Mesodermal cell (in vitro differentiated cells): Measurements from ENCODE around the gene SLC4A7. TPM values are rescaled to one million over a fixed set of nuclear protein-coding genes. Genes with fewer than 3 reads are reported as not detected.
"Not testable (repeated sequence)": the region's sequence is repeated elsewhere in the genome, so short reads cannot be mapped to it uniquely, and the experiment has no call there.

Experiments used
- H3K27ac ChIP-seq: 2 replicates; pipeline ENCODE4 v1.7.0; 2013; ENCODE audit warnings: mild to moderate bottlenecking, low read depth, low read length, moderate library complexity; ENCODE audit not compliant: severe bottlenecking
- H3K36me3 ChIP-seq: 2 replicates; pipeline ENCODE4 v1.7.1; 2013; ENCODE audit warnings: mild to moderate bottlenecking, low read length, moderate library complexity; ENCODE audit not compliant: control insufficient read depth, insufficient read depth
- H3K4me1 ChIP-seq: one replicate; pipeline ENCODE4 v1.7.1; 2013; ENCODE audit warnings: mild to moderate bottlenecking, low read length; ENCODE audit not compliant: insufficient read depth, control insufficient read depth, poor library complexity, severe bottlenecking
- H3K4me3 ChIP-seq: 2 replicates; pipeline ENCODE4 v1.7.0; 2013; ENCODE audit warnings: low read length, control low read depth, mild to moderate bottlenecking; ENCODE audit not compliant: insufficient read depth, poor library complexity, severe bottlenecking; ENCODE audit errors: extremely low read depth
- H3K9me3 ChIP-seq: 2 replicates; pipeline ENCODE4 v1.7.1; 2013; ENCODE audit warnings: mild to moderate bottlenecking, low read length, moderate library complexity; ENCODE audit not compliant: control insufficient read depth
- WGBS, 2 experiments: methylation state at CpG; one replicate each; pipeline ENCODE4 v1.1.5; 2013; ENCODE audit warnings: missing lambda C conversion rate in 2 of 2; ENCODE audit not compliant: insufficient coverage in 2 of 2; 5-methylcytosine and 5-hydroxymethylcytosine counted together
- polyA plus RNA-seq, 2 experiments: library from polyadenylated mRNA; stranded (reverse); fragments of 50-300 nt; gene quantifications; one replicate each; pipeline ENCODE4 v1.2.3, GENCODE V29; 2013

Gene SLC4A7
- 54.5 TPM for polyA plus RNA-seq (2013, experiment 1 of 2)
- 46.3 TPM for polyA plus RNA-seq (2013, experiment 2 of 2)

GRCh38 chr3:27484015-27484844 is at the start of gene SLC4A7:
SLC4A7 (minus strand) TSS chr3:27484384; CDS start chr3:27484126, 258 bp downstream.
- Histone ChIP-seq H3K4me1 (no peaks in the 10 kb centered on the region), H3K27ac (peak within 1 kb of the TSS; percentile 93), H3K9me3 (no peaks in the 10 kb centered on the region), H3K36me3 (peaks cover under 1% of the 10 kb centered on the region), H3K4me3 (peak within 1 kb of the TSS; percentile 92)
- 0% methylated on average over 70 to 77 of the region's 100 CpGs for WGBS, 2 experiments

GRCh38 chr3:27533261-27533607 is 49.0 kb upstream of the SLC4A7 start:
- H3K4me3 ChIP-seq = no peak overlapping the region
- peak overlapping the region; percentile 91 for H3K27ac ChIP-seq
- WGBS, 2 experiments = no CpG with 5 or more reads among the region's 4 CpGs

GRCh38 chr3:27532426-27533260 is 48.5 kb upstream of the SLC4A7 start:
- H3K4me1 ChIP-seq = peaks cover 37% of the 10 kb centered on the region
- 39 to 60% methylated on average over 3 to 5 of the region's 8 CpGs for WGBS, 2 experiments
- H3K4me3 ChIP-seq = no peak overlapping the region
- H3K36me3 ChIP-seq = no peaks in the 10 kb centered on the region
- no peaks in the 10 kb centered on the region for H3K9me3 ChIP-seq
- H3K27ac ChIP-seq = peak overlapping the region; percentile 91

More at GRCh38 chr3:27533261-27533607, 49.0 kb upstream of the SLC4A7 start:
- Histone ChIP-seq H3K36me3 (no peaks in the 10 kb centered on the region), H3K4me1 (peaks cover 37% of the 10 kb centered on the region), H3K9me3 (no peaks in the 10 kb centered on the region)

DNA sequence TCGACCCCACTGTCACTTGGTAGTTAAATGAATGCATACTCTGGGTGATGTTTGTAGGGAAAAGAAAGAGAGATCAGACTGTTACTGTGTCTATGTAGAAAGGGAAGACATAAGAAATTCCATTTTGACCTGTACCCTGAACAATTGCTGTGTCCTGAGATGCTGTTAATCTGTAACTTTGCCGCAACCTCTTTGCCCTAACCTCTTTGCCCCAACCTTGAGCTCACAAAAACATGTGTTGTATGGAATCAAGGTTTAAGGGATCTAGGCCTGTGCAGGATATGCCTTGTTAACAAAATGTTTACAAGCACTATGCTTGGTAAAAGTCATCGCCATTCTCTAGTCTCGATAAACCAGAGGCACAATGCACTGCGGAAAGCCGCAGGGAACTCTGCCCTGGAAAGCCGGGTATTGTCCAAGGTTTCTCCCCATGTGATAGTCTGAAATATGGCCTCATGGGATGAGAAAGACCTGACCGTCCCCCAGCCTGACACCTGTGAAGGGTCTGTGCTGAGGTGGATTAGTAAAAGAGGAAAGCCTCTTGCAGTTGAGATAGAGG is 47.1 kb upstream of the SLC4A7 start:
- 89 to 93% methylated on average over 7 to 8 of the region's 8 CpGs for WGBS, 2 experiments
- not testable (repeated sequence) for H3K4me3 ChIP-seq, H3K36me3 ChIP-seq, H3K9me3 ChIP-seq, H3K27ac ChIP-seq
- H3K4me1 ChIP-seq = peaks cover 33% of the 10 kb centered on the region

GRCh38 chr3:27528791-27529190 is 44.6 kb upstream of the SLC4A7 start:
- Histone ChIP-seq H3K27ac (no peak overlapping the region), H3K4me3 (no peak overlapping the region), H3K9me3 (no peaks in the 10 kb centered on the region), H3K36me3 (no peaks in the 10 kb centered on the region), H3K4me1 (peaks cover 20% of the 10 kb centered on the region)

DNA sequence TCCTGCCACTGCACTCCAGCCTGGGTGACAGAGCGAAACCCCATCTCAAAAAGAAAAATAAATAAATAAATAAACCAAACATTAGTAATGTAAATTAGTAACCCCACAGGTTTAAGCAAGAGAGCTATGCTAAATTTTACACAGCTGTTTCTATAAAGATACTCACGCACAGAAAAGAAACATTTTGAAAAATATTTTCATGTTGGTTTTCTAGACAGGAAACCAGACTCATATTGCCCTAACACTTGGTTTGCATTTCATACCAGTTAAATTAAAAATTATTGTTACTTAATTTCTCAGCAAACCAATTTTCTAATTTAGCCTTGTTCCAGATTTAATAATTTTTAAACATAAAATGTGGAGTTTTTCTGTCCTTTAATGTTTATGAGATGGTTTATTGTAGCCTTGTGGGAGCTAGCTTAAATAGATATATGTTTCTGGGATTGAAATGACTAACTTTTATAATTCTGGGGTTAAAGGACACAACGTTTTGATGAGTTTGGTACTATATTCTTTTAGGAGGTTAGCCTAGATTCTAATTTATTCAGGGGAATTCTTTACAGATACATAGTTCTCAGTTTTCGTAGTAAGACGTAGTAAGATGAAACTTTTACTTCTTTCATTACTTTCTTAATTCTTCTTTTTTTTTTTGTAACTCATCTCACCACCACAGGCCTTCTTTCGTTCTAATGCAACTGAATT is 42.6 kb upstream of the SLC4A7 start:
- peaks cover 2% of the 10 kb centered on the region for H3K4me1 ChIP-seq
- H3K4me3 ChIP-seq = no peak overlapping the region
- no peaks in the 10 kb centered on the region for H3K9me3 ChIP-seq
- 86 to 94% methylated on average over 2 of the region's 6 CpGs for WGBS, 2 experiments
- no peaks in the 10 kb centered on the region for H3K36me3 ChIP-seq
- no peak overlapping the region for H3K27ac ChIP-seq

- WGBS, 2 experiments = 94 to 100% methylated on average over 2 of the region's 2 CpGs
- H3K36me3 ChIP-seq = no peaks in the 10 kb centered on the region
These were observed 37.7 kb upstream of the SLC4A7 start for GRCh38 chr3:27521872-27522265.

GRCh38 chr3:27521179-27521871 is 37.1 kb upstream of the SLC4A7 start:
- Histone ChIP-seq H3K4me1 (no peaks in the 10 kb centered on the region), H3K9me3 (no peaks in the 10 kb centered on the region), H3K27ac (no peak overlapping the region), H3K4me3 (no peak overlapping the region), H3K36me3 (no peaks in the 10 kb centered on the region)
- 82% methylated on average over 3 of the region's 5 CpGs; no CpG with 5 or more reads in 1 of the 2 experiments for WGBS, 2 experiments

More at GRCh38 chr3:27521872-27522265, 37.7 kb upstream of the SLC4A7 start:
- no peak overlapping the region for H3K27ac ChIP-seq
- no peaks in the 10 kb centered on the region for H3K4me1 ChIP-seq
- H3K9me3 ChIP-seq = no peaks in the 10 kb centered on the region
- no peak overlapping the region for H3K4me3 ChIP-seq

GRCh38 chr3:27511724-27512422 is 27.7 kb upstream of the SLC4A7 start:
- WGBS, 2 experiments = 60 to 77% methylated on average over 1 to 3 of the region's 5 CpGs
- H3K4me1 ChIP-seq = peaks cover 4% of the 10 kb centered on the region
- H3K36me3 ChIP-seq = no peaks in the 10 kb centered on the region
- peaks cover 6% of the 10 kb centered on the region for H3K9me3 ChIP-seq
- H3K4me3 ChIP-seq = no peak overlapping the region
- peak overlapping the region; percentile 23 for H3K27ac ChIP-seq
